HG02938 (cell line): ENCODE measurements around the gene VPS25.

Experiments
- ATAC-seq: cut with Tn5 transposase; IDR thresholded peaks from one replicate; pipeline ENCODE4 v1.9.1; 2021; ENCODE audit warnings: mild to moderate bottlenecking, moderate library complexity; ENCODE audit not compliant: unreplicated experiment

Gene VPS25

GRCh38 chr17:42792545-42792944 is 19.3 kb downstream of the VPS25 start:
- no peak for ATAC-seq

DNA sequence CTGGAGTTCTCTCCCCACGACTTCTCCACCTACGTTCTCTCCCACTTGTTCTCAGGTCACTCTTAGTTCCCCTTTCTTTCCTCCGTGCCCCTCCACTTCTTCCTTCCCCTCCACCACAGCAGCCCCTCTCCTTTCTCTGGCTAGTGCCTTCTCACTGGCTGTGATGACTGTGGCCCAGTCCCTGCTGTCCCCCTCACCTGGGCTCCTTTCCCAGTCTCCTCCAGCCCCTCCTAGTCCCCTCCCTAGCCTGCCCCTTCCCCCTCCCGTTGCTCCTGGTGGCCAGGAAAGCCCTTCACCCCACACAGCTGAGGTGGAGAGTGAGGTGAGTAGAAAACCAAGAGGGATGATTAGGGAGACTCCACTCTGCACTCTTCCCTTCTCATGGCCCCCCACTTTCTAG is 21.8 kb downstream of the VPS25 start:
- no peak for ATAC-seq

DNA sequence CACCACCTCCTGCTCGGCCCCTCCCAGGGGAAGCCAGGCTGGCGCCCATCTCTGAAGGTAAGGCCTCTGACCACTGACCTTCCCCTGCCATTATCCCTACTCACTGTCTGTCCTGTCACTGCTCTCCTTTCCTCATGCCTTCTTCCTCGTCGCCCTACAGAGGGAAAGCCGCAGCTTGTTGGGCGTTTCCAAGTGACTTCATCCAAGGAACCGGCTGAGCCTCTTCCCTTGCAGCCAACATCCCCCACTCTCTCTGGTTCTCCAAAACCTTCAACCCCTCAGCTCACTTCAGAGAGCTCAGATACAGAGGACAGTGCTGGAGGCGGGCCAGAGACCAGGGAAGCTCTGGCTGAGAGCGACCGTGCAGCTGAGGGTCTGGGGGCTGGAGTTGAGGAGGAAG is 22.2 kb downstream of the VPS25 start:
- ATAC-seq, result no peak

- no peak for ATAC-seq
Observed at GRCh38 chr17:42796066-42796758, 23.0 kb downstream of the VPS25 start.

DNA sequence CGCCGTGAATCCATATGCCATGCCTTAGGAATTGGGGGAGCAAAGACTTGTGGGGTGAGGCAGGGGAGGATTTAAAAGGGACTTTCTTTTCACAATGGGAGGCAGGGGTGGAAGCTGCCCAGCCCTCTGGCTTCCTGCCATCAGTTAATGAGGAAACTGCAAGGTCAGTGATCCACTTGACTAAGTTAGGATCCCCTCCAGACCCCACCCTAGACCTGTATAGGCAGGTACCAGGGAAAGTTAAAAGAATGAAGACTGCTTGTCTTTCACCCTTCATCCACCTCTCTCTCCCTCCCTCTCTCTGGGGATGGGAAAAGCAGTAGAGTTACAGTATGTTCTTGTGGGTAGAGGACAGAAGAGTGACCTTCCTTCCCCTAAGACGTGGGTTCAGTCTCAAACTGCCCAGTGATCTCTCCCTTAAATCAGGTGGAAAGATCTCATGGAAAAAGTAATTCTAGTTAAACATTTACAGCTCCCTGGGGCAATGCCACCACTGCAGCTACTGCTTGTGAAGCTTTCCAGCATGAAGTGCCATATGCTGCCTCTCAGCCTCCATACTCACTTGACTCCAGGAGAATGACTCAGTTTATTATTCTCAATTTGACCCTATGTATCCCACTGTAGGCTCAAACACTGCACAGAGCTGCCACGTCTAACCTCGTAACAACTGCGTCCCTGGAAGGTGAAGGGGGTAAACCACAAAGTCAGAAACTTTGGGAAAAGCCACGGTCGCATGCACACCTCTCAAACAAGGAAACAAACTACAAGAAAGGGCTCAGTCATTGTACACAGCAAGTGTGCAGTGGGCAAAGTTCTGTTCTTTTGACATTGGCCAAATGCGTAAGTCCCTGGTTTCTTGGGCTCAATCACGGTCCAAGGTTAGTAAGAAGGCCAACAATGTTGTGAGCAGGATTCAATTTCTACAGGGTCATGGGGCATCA is 24.1 kb downstream of the VPS25 start:
- no peak for ATAC-seq

DNA sequence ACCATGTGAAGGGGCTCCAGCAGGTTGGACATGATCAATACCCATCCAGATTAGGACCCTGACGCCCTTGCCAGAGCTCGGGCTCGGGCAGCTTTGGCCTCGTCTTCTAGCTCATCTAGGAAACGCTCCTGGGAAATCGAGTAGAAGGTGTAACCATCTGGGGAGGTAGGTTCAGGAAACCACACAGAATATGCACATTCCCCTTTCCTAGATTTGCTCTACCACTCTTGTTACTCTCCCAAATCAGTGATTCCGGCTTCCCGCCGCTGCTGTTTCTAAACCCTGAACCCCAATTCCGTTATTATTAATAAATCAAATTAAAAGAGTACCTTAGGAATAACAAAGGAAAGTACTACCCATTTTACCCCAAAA is 24.7 kb downstream of the VPS25 start:
- ATAC-seq, result no peak

DNA sequence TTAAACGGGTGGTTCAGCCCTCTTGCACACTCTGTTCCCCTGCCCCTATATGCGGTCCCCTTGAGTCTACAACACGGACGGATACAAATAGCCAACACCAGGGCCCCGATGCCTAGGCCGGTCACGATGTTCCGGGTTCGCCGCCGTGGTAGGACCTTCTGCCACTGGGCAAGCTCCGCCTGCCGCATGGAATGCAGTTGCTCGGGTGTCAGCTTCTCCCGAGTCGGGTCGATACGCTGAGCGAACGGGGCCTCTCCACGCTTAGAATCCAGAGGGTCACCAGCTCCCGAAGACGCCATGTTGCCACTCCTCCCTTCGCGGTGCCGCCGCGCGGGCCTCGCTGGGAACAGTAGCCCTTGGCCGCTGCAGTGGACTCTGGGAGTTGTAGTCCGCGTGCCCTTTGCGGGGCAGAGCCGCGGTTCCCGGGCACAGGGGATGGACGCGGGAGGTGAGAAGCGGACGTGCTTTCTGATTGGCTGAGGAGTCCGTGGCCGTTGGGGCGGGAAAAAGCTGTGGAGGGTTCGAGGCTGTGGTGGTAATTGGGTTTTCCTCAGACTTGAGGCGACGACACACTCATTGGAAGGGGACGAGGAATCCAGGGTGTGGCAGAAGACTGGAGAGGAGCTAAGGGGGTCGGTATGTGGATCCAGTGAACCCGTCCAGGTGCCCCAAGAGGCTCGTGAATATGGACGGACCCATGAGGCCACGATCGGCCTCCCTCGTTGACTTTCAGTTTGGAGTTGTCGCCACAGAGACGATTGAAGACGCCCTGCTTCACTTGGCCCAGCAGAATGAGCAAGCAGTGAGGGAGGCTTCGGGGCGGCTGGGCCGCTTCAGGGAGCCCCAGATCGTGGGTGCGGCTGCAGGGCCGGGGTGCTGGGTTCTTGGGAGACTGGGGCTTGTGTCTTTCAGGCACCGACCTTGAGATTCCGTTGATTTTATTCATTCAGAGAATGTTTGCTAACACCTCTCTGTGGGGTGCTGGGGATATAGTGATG is 25.4 kb downstream of the VPS25 start, which contains the start of the genes CNTD1 and COA3:
Gene CNTD1 (plus strand): TSS at position 479 of the 998 bp plus-strand sequence. CDS start 207 bp downstream, at position 686.
Gene COA3 (minus strand): TSS at position 322 of the 998 bp plus-strand sequence. CDS start 23 bp downstream, at position 299.
- ATAC-seq, result no peak

- ATAC-seq, result no peak
Observed at GRCh38 chr17:42803074-42803883, 30.0 kb downstream of the VPS25 start.

- ATAC-seq, result no peak
Observed at GRCh38 chr17:42804918-42805367, 31.7 kb downstream of the VPS25 start.

GRCh38 chr17:42806249-42806648 is 33.0 kb downstream of the VPS25 start:
- ATAC-seq, result no peak

GRCh38 chr17:42809250-42809649 is 36.0 kb downstream of the VPS25 start:
- no peak for ATAC-seq

- no peak for ATAC-seq
Observed at GRCh38 chr17:42814633-42815399, 41.6 kb downstream of the VPS25 start.

- no peak for ATAC-seq
Observed at GRCh38 chr17:42817866-42818265, 44.6 kb downstream of the VPS25 start.

GRCh38 chr17:42818379-42818778 is 45.1 kb downstream of the VPS25 start:
- ATAC-seq, result no peak

GRCh38 chr17:42819939-42820535 is 46.8 kb downstream of the VPS25 start:
- no peak for ATAC-seq

- ATAC-seq, result no peak
Observed at GRCh38 chr17:42821176-42821575, 47.9 kb downstream of the VPS25 start.

DNA sequence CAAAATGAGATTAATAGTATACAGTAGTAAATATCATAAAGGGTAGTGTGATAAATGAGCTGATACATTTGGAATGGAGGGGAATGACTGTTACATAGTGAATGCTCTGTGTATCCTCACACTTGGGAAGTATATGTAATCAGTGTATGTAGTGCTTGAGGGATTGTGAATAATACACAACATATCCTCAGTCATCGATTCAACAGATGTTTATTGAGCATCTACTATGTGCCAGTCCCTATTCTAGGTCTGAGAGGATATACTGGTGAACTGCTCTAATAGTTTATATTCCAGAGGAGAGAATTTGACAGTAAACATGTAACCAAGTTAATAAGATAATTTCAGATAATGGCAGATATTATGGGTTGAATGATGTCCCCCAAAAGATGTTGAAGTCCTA is 54.2 kb downstream of the VPS25 start:
- ATAC-seq, result no peak
